Measurements from ENCODE around the gene FIS1.

FIS1 gene

DNA sequence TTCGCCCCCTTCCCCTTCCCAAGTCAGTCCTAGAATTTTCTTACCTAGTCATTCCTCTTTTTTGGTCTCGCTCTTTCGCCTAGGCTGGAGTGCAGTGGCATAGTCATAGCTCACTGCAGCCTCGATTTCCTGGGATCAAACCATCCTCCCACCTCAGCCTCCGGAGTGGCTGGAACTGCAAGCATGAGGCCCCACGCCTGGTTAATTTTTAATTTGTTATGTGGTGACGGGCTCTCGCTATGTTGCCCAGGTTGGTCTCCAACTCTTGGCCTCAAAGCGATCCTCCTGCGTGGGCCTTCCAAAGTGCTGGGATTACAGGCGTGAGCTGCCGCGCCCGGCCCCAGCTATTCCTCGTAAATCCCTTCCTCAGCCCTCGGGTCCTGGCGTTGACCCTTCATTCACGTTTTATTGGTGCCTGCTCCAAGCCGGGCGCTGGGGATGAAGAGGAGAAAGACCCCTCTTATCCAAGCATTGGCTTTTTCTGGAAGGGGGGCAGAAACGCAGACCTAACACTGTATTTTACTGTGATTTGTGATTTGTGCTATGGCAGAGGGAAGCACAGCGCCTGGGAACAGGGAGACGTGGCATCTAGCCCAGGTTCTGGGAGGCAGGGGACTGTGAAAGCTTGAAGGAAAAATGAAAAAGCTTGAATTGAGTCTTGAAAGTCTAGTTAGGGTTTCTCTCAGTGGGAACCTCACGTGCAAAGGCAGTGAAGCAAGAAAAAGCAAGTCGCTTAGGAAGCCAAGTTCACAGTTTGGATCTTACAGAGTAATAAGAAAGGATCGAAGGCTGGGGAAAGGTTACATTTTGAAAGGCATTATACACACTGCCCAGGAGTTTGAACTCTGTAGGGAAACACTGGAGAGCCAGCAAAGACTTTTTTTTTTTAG, 26.4 kb downstream of the FIS1 start:
- TF ChIP-seq TAF1 (IDR thresholded peaks at IDR 0.05; ENCODE audit: borderline replicate concordance, insufficient read depth, low read length) (no peak; the same call in 1 of the 2 replicates), SIN3A (IDR thresholded peaks at IDR 0.05; ENCODE audit: borderline replicate concordance, insufficient read depth, low read length) (peak; percentile 31; the same call in 1 of the 2 replicates)
- TF ChIP-seq, protein P1, sequence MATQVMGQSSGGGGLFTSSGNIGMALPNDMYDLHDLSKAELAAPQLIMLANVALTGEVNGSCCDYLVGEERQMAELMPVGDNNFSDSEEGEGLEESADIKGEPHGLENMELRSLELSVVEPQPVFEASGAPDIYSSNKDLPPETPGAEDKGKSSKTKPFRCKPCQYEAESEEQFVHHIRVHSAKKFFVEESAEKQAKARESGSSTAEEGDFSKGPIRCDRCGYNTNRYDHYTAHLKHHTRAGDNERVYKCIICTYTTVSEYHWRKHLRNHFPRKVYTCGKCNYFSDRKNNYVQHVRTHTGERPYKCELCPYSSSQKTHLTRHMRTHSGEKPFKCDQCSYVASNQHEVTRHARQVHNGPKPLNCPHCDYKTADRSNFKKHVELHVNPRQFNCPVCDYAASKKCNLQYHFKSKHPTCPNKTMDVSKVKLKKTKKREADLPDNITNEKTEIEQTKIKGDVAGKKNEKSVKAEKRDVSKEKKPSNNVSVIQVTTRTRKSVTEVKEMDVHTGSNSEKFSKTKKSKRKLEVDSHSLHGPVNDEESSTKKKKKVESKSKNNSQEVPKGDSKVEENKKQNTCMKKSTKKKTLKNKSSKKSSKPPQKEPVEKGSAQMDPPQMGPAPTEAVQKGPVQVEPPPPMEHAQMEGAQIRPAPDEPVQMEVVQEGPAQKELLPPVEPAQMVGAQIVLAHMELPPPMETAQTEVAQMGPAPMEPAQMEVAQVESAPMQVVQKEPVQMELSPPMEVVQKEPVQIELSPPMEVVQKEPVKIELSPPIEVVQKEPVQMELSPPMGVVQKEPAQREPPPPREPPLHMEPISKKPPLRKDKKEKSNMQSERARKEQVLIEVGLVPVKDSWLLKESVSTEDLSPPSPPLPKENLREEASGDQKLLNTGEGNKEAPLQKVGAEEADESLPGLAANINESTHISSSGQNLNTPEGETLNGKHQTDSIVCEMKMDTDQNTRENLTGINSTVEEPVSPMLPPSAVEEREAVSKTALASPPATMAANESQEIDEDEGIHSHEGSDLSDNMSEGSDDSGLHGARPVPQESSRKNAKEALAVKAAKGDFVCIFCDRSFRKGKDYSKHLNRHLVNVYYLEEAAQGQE (IDR thresholded peaks at IDR 0.05; ENCODE audit: insufficient read depth in 1 of 2, low read depth in 2 of 2, low read length in 2 of 2): 0 out of 4 replicates have a peak, but pooled peaks of 1 of the 2 experiments have one; percentile 14

DNA sequence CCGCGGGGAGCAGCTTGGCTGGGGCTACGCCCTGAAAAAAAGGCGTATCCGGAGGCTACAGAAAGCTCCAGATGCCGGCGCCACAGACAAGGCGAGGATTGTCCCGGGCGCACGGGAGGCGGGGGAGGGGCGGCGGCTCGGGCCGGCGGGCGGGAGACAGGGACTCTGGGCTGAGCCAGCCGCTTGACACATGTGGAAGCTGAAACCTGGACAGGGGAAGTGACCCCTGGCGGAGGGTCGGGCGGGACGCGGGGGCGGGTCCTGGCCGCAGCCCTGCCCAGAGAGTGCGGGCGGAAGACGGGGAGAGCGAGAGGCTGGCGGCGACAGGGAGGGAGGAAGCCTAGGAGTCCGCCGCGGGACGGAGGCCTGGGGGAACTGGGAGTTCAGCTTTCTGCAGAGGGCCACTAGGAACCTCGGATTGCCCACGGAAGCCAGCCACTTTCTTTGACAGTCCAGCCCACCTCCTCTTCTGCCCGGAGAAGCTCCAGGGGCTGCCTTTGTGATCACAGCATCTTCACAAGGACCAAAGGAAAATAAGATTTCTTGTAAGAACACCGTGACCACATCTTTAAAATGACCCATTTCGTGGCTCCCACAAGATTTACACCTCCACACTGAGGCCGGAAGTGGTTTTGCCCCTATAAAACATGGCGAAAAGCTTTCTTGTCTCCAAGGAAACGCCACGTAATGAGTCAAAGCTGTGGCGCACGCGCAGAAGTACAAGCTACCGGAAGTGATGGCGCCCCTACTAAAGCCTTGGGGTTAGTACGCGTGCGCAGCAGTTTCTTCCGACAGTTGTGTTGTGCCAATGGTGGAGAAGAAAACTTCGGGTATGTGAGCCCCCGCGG, 27.3 kb downstream of the FIS1 start, which contains the start of the genes PLOD3 and ZNHIT1:
Gene PLOD3, minus strand, starts transcription at position 194 of the 848 bp plus-strand sequence. CDS start 307 bp downstream, outside the sequence.
Gene ZNHIT1, plus strand, starts transcription at position 778 of the 848 bp plus-strand sequence. Its CDS starts 31 bp downstream, at position 809.
- peak; percentile 96; the same call in 1 of the 2 replicates for TF ChIP-seq SIN3A (IDR thresholded peaks at IDR 0.05; ENCODE audit: borderline replicate concordance, insufficient read depth, low read length)
- 0 out of 2 replicates have a peak, but pooled peaks have one; percentile 52 for TF ChIP-seq TAF1 (IDR thresholded peaks at IDR 0.05; ENCODE audit: borderline replicate concordance, insufficient read depth, low read length)
- TF ChIP-seq POLR2AphosphoS5 (IDR thresholded peaks at IDR 0.05; ENCODE audit: low read depth, low read length): peak; percentile 74
- TF ChIP-seq FOXP2 (optimal IDR thresholded peaks at IDR 0.05; ENCODE audit: borderline replicate concordance, extremely low read depth, extremely low read length, insufficient read depth): peak; percentile 89
- TF ChIP-seq, protein P1 (IDR thresholded peaks at IDR 0.05; ENCODE audit: insufficient read depth in 1 of 2, low read depth in 2 of 2, low read length in 2 of 2): peak in 1 of 2 experiments; percentile 20; a peak in 1 of 4 replicates

DNA sequence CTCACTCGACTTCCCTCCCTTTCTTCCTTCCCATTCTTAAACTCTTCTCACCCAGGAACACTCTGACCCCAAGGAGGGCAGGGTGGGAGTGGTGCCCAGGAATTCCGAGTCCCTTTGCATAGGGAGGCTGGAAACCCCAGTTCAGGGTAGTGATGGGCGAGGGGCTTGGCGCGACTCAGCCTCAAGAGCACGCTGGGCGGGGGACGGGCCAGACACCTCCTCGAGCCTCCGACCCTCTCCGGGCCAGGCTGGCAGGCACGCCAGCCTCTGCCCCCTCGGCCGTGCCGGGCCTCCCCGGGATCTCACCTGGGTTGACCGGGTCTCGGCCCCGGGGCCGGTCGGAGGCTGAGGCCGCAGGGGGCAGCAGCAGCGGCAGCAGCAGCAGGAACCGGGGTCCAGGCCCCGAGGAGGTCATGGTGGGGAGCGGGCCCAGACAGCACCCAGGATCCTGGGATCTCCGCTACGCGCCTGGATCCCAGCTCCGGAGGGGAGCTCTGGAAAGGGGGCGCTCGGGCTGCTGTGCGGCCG, 28.0 kb downstream of the FIS1 start:
- TF ChIP-seq SIN3A (IDR thresholded peaks at IDR 0.05; ENCODE audit: borderline replicate concordance, insufficient read depth, low read length) (no peak), TAF1 (IDR thresholded peaks at IDR 0.05; ENCODE audit: borderline replicate concordance, insufficient read depth, low read length) (no peak), POLR2AphosphoS5 (IDR thresholded peaks at IDR 0.05; ENCODE audit: low read depth, low read length) (no peak), FOXP2 (optimal IDR thresholded peaks at IDR 0.05; ENCODE audit: borderline replicate concordance, extremely low read depth, extremely low read length, insufficient read depth) (no peak)
- TF ChIP-seq, protein P1 (IDR thresholded peaks at IDR 0.05; ENCODE audit: insufficient read depth in 1 of 2, low read depth in 2 of 2, low read length in 2 of 2): no peak

DNA sequence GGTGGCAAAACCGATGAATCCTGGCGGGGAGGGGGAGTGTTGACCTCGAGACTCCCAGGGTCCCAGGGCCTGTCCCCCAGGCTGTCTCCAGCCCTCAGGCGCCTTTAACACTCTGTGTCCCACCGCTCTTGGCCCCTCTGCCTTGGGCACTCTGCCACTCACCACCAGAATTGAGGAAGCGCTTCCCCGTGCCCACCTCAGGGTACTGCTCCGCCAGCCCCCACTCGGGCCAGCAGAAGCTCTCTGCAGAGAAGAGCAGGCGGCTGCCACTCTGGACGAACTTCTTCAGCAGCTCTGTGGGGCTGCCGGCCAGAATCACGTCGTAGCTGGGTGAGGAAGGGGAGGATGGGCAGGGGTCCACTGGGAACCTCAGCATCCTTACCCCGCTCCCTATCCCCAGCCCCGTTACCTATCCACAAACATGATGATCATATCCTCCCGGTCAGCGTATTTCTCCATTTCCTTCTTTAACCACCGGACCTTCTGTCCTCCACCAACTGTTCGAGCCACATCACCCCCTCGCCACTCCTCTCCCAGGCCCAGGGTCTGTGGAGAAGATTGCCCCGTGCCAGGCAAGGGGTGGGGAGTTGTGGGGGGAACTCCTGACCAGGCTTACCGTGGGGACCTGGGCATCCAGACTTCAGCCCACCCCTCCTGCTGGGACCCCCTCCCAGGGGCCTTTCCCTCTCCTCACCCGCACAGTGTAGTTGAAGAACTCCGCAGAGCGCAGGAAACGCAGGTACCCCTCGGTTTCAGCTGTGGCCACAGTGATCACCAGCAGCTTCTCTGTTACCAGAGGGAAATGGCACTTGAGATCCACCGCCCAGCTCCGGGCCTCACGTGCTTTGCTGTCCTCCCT, 28.7 kb downstream of the FIS1 start:
- TF ChIP-seq FOXP2 (optimal IDR thresholded peaks at IDR 0.05; ENCODE audit: borderline replicate concordance, extremely low read depth, extremely low read length, insufficient read depth) (no peak), POLR2AphosphoS5 (IDR thresholded peaks at IDR 0.05; ENCODE audit: low read depth, low read length) (no peak), SIN3A (IDR thresholded peaks at IDR 0.05; ENCODE audit: borderline replicate concordance, insufficient read depth, low read length) (no peak), TAF1 (IDR thresholded peaks at IDR 0.05; ENCODE audit: borderline replicate concordance, insufficient read depth, low read length) (no peak)
- TF ChIP-seq, protein P1 (IDR thresholded peaks at IDR 0.05; ENCODE audit: insufficient read depth in 1 of 2, low read depth in 2 of 2, low read length in 2 of 2): no peak

Measured in PFSK-1 (cell line).